SHP77 treated with DMSO at 0.1 percent for 48 hours (cell line): ENCODE data around the gene FOXP4.

ENCODE experiments used
- DNase-seq: peaks from one replicate; lab custom pipeline; 2025; lab: John Stamatoyannopoulos, UW

FOXP4 gene

GRCh38 chr6:41583565-41583964, 37.4 kb downstream of the FOXP4 start:
- no peak for DNase-seq

- no peak for DNase-seq
Measured at GRCh38 chr6:41584205-41584604, 38.0 kb downstream of the FOXP4 start.

- DNase-seq: peak; percentile 18
Measured at GRCh38 chr6:41584668-41585205, 38.6 kb downstream of the FOXP4 start.

GRCh38 chr6:41585605-41586004, 39.4 kb downstream of the FOXP4 start:
- no peak for DNase-seq

- DNase-seq: no peak
Measured at GRCh38 chr6:41586252-41587007, 40.2 kb downstream of the FOXP4 start.

GRCh38 chr6:41587131-41587879, 41.1 kb downstream of the FOXP4 start:
- no peak for DNase-seq

- no peak for DNase-seq
Measured at GRCh38 chr6:41588111-41588510, 41.9 kb downstream of the FOXP4 start.

GRCh38 chr6:41589223-41589622, 43.0 kb downstream of the FOXP4 start:
- no peak for DNase-seq

- no peak for DNase-seq
Measured at GRCh38 chr6:41589636-41590622, 43.7 kb downstream of the FOXP4 start.

- no peak for DNase-seq
Measured at GRCh38 chr6:41591122-41591521, 44.9 kb downstream of the FOXP4 start.

GRCh38 chr6:41591859-41592502, 45.8 kb downstream of the FOXP4 start:
- no peak for DNase-seq

- no peak for DNase-seq
Measured at GRCh38 chr6:41593406-41593805, 47.2 kb downstream of the FOXP4 start.

- DNase-seq: no peak
Measured at GRCh38 chr6:41593839-41594238, 47.7 kb downstream of the FOXP4 start.

GRCh38 chr6:41594326-41594725, 48.1 kb downstream of the FOXP4 start:
- DNase-seq: no peak

- no peak for DNase-seq
Measured at GRCh38 chr6:41594766-41595165, 48.6 kb downstream of the FOXP4 start.

GRCh38 chr6:41595166-41595565, 49.0 kb downstream of the FOXP4 start:
- DNase-seq: no peak

GRCh38 chr6:41596096-41596685, 50.0 kb downstream of the FOXP4 start:
- DNase-seq: no peak

GRCh38 chr6:41596807-41597206, 50.6 kb downstream of the FOXP4 start:
- DNase-seq: no peak

- no peak for DNase-seq
Measured at GRCh38 chr6:41597246-41598000, 51.2 kb downstream of the FOXP4 start.

- DNase-seq: no peak
Measured at GRCh38 chr6:41598670-41599014, 52.5 kb downstream of the FOXP4 start.
